ENCODE results near the gene CHKB.

- TF ChIP-seq, protein P1, sequence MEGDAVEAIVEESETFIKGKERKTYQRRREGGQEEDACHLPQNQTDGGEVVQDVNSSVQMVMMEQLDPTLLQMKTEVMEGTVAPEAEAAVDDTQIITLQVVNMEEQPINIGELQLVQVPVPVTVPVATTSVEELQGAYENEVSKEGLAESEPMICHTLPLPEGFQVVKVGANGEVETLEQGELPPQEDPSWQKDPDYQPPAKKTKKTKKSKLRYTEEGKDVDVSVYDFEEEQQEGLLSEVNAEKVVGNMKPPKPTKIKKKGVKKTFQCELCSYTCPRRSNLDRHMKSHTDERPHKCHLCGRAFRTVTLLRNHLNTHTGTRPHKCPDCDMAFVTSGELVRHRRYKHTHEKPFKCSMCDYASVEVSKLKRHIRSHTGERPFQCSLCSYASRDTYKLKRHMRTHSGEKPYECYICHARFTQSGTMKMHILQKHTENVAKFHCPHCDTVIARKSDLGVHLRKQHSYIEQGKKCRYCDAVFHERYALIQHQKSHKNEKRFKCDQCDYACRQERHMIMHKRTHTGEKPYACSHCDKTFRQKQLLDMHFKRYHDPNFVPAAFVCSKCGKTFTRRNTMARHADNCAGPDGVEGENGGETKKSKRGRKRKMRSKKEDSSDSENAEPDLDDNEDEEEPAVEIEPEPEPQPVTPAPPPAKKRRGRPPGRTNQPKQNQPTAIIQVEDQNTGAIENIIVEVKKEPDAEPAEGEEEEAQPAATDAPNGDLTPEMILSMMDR (IDR thresholded peaks at IDR 0.05), result no peak
- no peak for TF ChIP-seq POLR2AphosphoS5 (IDR thresholded peaks at IDR 0.05)
These were observed 4.5 kb downstream of the CHKB start, which contains the start of gene CPT1B for GRCh38 chr22:50577987-50578775.

All from transverse colon (tissue), 4 donors.